T47D (cell line): ENCODE results near the gene FANCE.
"Not testable (repeated sequence)": the region's sequence is repeated elsewhere in the genome, so short reads cannot be mapped to it uniquely, and the experiment has no call there.

Source experiments
- DNase-seq, 2 experiments: peaks; one replicate each; pipeline versions ENCODE4 v3.0.0 to v3.0.0-alpha.2; 2011 to 2012; ENCODE audit warnings: low read depth in 1 of 2, low spot score in 1 of 2
- JUND ChIP-seq: IDR thresholded peaks from 2 replicates; pipeline ENCODE4 v1.6.1; 2012; ENCODE audit warnings: low read depth
- in situ Hi-C: cut with HindIII; loops from 2 replicates; pipeline ENCODE4 v1.10.0; 2016; ENCODE audit warnings: low sequenced_read_pairs, low pct_unique_long_range_greater_than_20kb

Gene FANCE

GRCh38 chr6:35419961-35420360 lies 32.2 kb upstream of the FANCE start:
- in situ Hi-C loops: no loop called here
- no peak for TF ChIP-seq JUND
- DNase-seq: no peak

- TF ChIP-seq JUND: no peak
- in situ Hi-C loops: no loop called here
- DNase-seq: no peak
Measured at GRCh38 chr6:35425284-35425683, 26.9 kb upstream of the FANCE start.

- in situ Hi-C loops: no loop called here
- no peak for TF ChIP-seq JUND
- no peak for DNase-seq
Measured at GRCh38 chr6:35426074-35426473, 26.1 kb upstream of the FANCE start.

GRCh38 chr6:35427435-35427834 lies 24.7 kb upstream of the FANCE start:
- in situ Hi-C loops: no loop called here
- TF ChIP-seq JUND: no peak

GRCh38 chr6:35427851-35428321 lies 24.3 kb upstream of the FANCE start:
- in situ Hi-C loops: no loop called here
- DNase-seq: no peak
- TF ChIP-seq JUND: no peak

More at GRCh38 chr6:35427435-35427834, 24.7 kb upstream of the FANCE start:
- DNase-seq: no peak

GRCh38 chr6:35428421-35429149 lies 23.6 kb upstream of the FANCE start:
- in situ Hi-C loops: no loop called here
- TF ChIP-seq JUND: no peak
- no peak for DNase-seq

- in situ Hi-C loops: no loop called here
- TF ChIP-seq JUND: no peak
- no peak for DNase-seq
Measured at GRCh38 chr6:35429463-35429862, 22.7 kb upstream of the FANCE start.

GRCh38 chr6:35432291-35432690 lies 19.8 kb upstream of the FANCE start:
- in situ Hi-C loops: no loop called here
- no peak for DNase-seq
- TF ChIP-seq JUND: no peak

- in situ Hi-C loops, DNase-seq: not testable (repeated sequence)
Measured at GRCh38 chr6:35432702-35433101, 19.4 kb upstream of the FANCE start.

- no peak for TF ChIP-seq JUND
- in situ Hi-C loops: no loop called here
- no peak for DNase-seq
Measured at GRCh38 chr6:35435074-35435837, 16.9 kb upstream of the FANCE start.

GRCh38 chr6:35436071-35436857 lies 15.9 kb upstream of the FANCE start:
- DNase-seq: no peak
- in situ Hi-C loops: no loop called here
- TF ChIP-seq JUND: no peak

- DNase-seq, in situ Hi-C loops: not testable (repeated sequence)
Measured at GRCh38 chr6:35438378-35439065, 13.6 kb upstream of the FANCE start.
